ENCODE results near the gene EVA1C. TPM values are rescaled to one million over a fixed set of nuclear protein-coding genes. Genes with fewer than 3 reads are reported as not detected.

The EVA1C gene
- total and polyA plus RNA-seq, 10 of the 15 experiments (the other 5 are each of a cell fraction or from before 2014, with no cell fraction given): 0.13 to 0.56 (median 0.34) TPM; not detected in 7

DNA sequence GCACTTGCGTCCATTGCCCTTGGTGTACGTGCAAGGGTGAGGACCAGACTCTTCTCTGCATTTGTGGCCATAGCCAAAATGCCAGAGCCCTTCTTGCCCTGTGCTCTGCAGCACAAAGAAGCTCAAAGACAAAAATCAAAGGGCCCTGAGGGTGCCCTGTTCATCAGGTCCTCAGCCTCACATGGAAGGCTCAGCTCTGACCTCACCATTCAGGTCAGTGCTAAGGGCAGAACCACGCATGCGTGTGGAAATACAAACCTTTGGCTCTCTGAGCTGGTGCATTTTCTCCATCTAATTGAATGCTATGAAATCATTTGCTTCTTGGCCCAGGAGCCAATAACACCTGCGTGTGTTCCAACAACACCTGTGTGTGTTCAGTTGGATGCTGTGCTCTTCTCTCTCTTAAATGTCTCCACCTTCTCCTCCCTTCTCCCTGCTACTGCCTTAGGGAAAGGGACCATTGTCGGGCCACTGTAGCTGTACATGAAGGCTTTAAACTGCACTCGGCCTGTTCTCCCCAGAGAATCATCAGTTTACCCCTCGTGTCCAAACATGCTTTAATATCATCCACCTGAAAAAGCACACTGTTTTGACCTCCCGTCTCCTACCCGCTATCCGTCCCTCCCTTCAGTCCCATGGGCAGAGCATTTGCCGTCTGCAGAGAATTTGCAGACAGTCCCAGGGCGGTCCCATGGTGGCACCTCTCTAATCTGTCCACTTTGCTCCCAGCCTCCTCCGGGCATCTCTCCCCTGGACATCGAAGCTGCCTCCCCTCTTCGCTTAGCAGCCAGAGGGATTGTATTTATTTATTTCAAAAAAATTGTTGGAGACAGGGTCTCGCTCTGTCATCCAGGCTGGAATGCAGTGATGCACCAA, 60.6 kb downstream of the EVA1C start:
- POLR2A ChIA-PET: no interaction called here
- H3K79me2 ChIP-seq (ENCODE audit: control insufficient read depth, insufficient read depth, low read length): no peaks in the 10 kb centered on the region
- no TSS peak for BruUV-seq (replicated peaks)
- CTCF ChIA-PET: interaction anchor here (0.6 kb wide), 1 partner anchor 21 kb away, joined by 3 read pairs; no protein-coding TSS in a partner anchor
- H3K27me3 ChIP-seq (replicated peaks in 1 of 2; ENCODE audit: control insufficient read depth in 2 of 2, insufficient read depth in 2 of 2, low read length in 1 of 2): 0 out of 4 replicates have a peak, but pooled peaks cover 0 to 1% of the 10 kb centered on the region in 2 experiments
- WGBS (ENCODE audit: insufficient coverage, insufficient replicate concordance, low lambda C conversion rate, missing lambda C conversion rate): 46% methylated on average over 17 of the region's 17 CpGs
- RAD21 ChIA-PET (ENCODE audit: unreplicated experiment): no interaction called here
- H3K9ac ChIP-seq (ENCODE audit: control insufficient read depth, insufficient read depth, low read length): no peak overlapping the region
- no peak overlapping the region for H2AFZ ChIP-seq (ENCODE audit: control insufficient read depth, low read depth, low read length)
- no peak overlapping the region for H3K4me2 ChIP-seq (ENCODE audit: control insufficient read depth, insufficient read depth)
- in situ Hi-C loops (cut with MboI): no loop called here
- no peak overlapping the region for H3K27ac ChIP-seq (ENCODE audit: control insufficient read depth, insufficient read depth)
- ATAC-seq (no peak), FAIRE-seq (no peak), DNase-seq (ENCODE audit: low read depth, low spot score) (no peak)
- no peaks in the 10 kb centered on the region for H4K20me1 ChIP-seq (ENCODE audit: control insufficient read depth, insufficient read depth)
- no peaks in the 10 kb centered on the region for H3K4me1 ChIP-seq (ENCODE audit: control insufficient read depth, insufficient read depth, low read length)
- H3K36me3 ChIP-seq (ENCODE audit: control insufficient read depth in 2 of 2, insufficient read depth in 2 of 2, low read length in 1 of 2): no peaks in the 10 kb centered on the region
- SMC1A ChIA-PET (ENCODE audit: uncharacterized antibody, unreplicated experiment): no interaction called here
- no peaks in the 10 kb centered on the region for H3K9me3 ChIP-seq (replicated peaks; ENCODE audit: control insufficient read depth, insufficient read depth, low read length)
- TF ChIP-seq ZSCAN29 (IDR thresholded peaks at IDR 0.05) (no peak), ZZZ3 (IDR thresholded peaks at IDR 0.05; ENCODE audit: control insufficient read depth, insufficient read length, low read depth) (no peak)
- intact Hi-C loops (cut with micrococcal nuclease; ENCODE audit: unreplicated experiment): no loop called here
- H3K4me3 ChIP-seq: no peak overlapping the region

DNA sequence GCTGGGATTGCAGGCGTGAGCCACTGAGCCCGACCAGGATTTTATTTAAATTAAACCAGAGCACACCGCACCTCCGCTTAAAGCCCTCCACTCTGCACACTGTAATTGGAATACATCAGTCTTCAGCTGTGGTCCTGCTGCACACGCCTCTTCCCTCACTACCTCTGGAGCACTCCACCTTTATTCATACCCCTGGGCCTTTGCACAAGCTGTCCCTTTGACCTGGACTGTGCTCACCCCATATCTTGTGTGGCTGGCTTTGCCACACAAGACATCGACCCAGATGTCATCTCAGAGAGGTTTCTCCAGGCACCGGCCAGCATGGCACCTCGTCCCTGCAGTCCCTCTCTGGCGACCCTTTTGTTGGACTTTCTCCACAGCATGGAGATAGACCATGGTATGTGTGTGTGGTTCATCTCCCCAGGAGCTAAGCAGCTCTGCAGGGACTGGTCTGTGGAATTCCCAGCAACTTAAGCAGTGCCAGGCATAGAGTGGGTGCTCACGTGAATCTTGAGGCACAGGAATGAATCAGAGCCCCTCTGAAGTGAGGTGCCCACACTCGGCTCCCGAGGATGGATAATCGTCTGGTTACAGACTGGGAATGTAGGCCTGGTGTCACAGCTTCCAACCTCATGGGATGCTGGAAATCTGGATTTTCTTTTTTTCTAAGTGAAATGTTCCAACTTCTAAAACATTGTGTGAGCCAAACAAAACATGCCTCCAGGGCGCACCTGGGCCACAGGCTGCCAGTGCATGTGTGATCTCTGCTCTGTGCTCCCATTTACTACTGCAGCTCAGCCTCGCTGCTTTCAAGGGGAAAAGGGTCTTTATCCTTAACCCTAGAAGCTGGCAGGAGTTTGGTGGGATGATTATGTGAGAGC, 61.9 kb downstream of the EVA1C start:
- CTCF ChIA-PET: no interaction called here
- intact Hi-C loops (cut with micrococcal nuclease; ENCODE audit: unreplicated experiment): no loop called here
- no peak overlapping the region for H3K9ac ChIP-seq (ENCODE audit: control insufficient read depth, insufficient read depth, low read length)
- no peak for FAIRE-seq
- RAD21 ChIA-PET (ENCODE audit: unreplicated experiment): no interaction called here
- no peak overlapping the region for H3K4me2 ChIP-seq (ENCODE audit: control insufficient read depth, insufficient read depth)
- 41% methylated on average over 15 of the region's 15 CpGs for WGBS (ENCODE audit: insufficient coverage, insufficient replicate concordance, low lambda C conversion rate, missing lambda C conversion rate)
- no TSS peak for BruUV-seq (replicated peaks)
- POLR2A ChIA-PET: no interaction called here
- no peaks in the 10 kb centered on the region for H3K9me3 ChIP-seq (replicated peaks; ENCODE audit: control insufficient read depth, insufficient read depth, low read length)
- no peak for ATAC-seq
- H4K20me1 ChIP-seq (ENCODE audit: control insufficient read depth, insufficient read depth): no peaks in the 10 kb centered on the region
- no peaks in the 10 kb centered on the region for H3K36me3 ChIP-seq (ENCODE audit: control insufficient read depth in 2 of 2, insufficient read depth in 2 of 2, low read length in 1 of 2)
- H3K4me1 ChIP-seq (ENCODE audit: control insufficient read depth, insufficient read depth, low read length): no peaks in the 10 kb centered on the region
- SMC1A ChIA-PET (ENCODE audit: uncharacterized antibody, unreplicated experiment): interaction anchor here (0.9 kb wide), 1 partner anchor 25 kb away, joined by 3 read pairs; no protein-coding TSS in a partner anchor
- no peak for TF ChIP-seq NFYA (IDR thresholded peaks at IDR 0.05; ENCODE audit: borderline replicate concordance, low read depth, low read length)
- no peak for TF ChIP-seq CBX5 (IDR thresholded peaks at IDR 0.05; ENCODE audit: low read depth)
- no peak for TF ChIP-seq ASH2L (IDR thresholded peaks at IDR 0.05; ENCODE audit: borderline replicate concordance, low read depth)
- no peak for TF ChIP-seq PAX8 (IDR thresholded peaks at IDR 0.05)
- no peak for TF ChIP-seq CHD2 (IDR thresholded peaks at IDR 0.05; ENCODE audit: borderline replicate concordance, low read depth, low read length)
- H3K27me3 ChIP-seq (replicated peaks in 1 of 2; ENCODE audit: control insufficient read depth in 2 of 2, insufficient read depth in 2 of 2, low read length in 1 of 2): no peaks in the 10 kb centered on the region
- DNase-seq (ENCODE audit: low read depth, low spot score): no peak
- H3K27ac ChIP-seq (ENCODE audit: control insufficient read depth, insufficient read depth): no peak overlapping the region
- no peak overlapping the region for H3K4me3 ChIP-seq
- no peak overlapping the region for H2AFZ ChIP-seq (ENCODE audit: control insufficient read depth, low read depth, low read length)
- in situ Hi-C loops (cut with MboI): no loop called here
- H3K79me2 ChIP-seq (ENCODE audit: control insufficient read depth, insufficient read depth, low read length): no peaks in the 10 kb centered on the region
